IMR-90 (cell line): ENCODE results near the gene SIX2. TPM values are rescaled to one million over a fixed set of nuclear protein-coding genes. Genes with fewer than 3 reads are reported as not detected.

Source experiments
- ATAC-seq: fragments of 200-7000 bp; cut with Tn5 transposase; 2 replicates; pipeline ENCODE4 v1.9.1; 2020; ENCODE audit warnings: low read depth, mild to moderate bottlenecking, moderate library complexity
- BruUV-seq: library from RNA; stranded (reverse); fragments of 400-500 nt; replicated peaks from 2 replicates; lab custom pipeline; 2021; lab: Mats Ljungman, UMichigan
- CTCF ChIA-PET: fragments of 300-600 bp; formaldehyde crosslinking; extraction: SDS; loops from one replicate; lab custom pipeline; 2021; ENCODE audit warnings: antibody characterized with exemption; lab: Yijun Ruan, JAX
- POLR2A ChIA-PET: fragments of 300-600 bp; sonication (Branson Sonifier 250); formaldehyde crosslinking; loops from one replicate; lab custom pipeline; 2022; ENCODE audit warnings: antibody characterized with exemption; ENCODE audit not compliant: unreplicated experiment; lab: Charles Lee
- DNase-seq: peaks from one replicate; pipeline ENCODE4 v3.0.0; 2013
- H2AFZ ChIP-seq: replicated peaks from 2 replicates; pipeline ENCODE3; 2013; ENCODE audit warnings: low read length, mild to moderate bottlenecking; ENCODE audit not compliant: poor library complexity
- H2AK5ac ChIP-seq: 2 replicates; pipeline ENCODE4 v1.6.1; 2013; ENCODE audit warnings: low read depth, low read length, inconsistent platforms
- H2AK9ac ChIP-seq: replicated peaks from 2 replicates; pipeline ENCODE3; 2013; ENCODE audit warnings: mild to moderate bottlenecking, low read depth, low read length, moderate library complexity; ENCODE audit not compliant: poor library complexity
- H2BK120ac ChIP-seq: 2 replicates; pipeline ENCODE4 v1.6.1; 2013; ENCODE audit warnings: low read depth, low read length, inconsistent platforms
- H2BK15ac ChIP-seq: 3 replicates; pipeline ENCODE4 v1.6.1; 2013; ENCODE audit warnings: low read depth, low read length, inconsistent platforms
- H2BK20ac ChIP-seq: 2 replicates; pipeline ENCODE4 v1.6.1; 2013; ENCODE audit warnings: low read depth, mild to moderate bottlenecking, inconsistent platforms, low read length, moderate library complexity
- H2BK5ac ChIP-seq: 2 replicates; pipeline ENCODE4 v1.6.1; 2013; ENCODE audit warnings: mild to moderate bottlenecking, low read depth, low read length, inconsistent platforms; ENCODE audit not compliant: poor library complexity, severe bottlenecking
- H3K14ac ChIP-seq: replicated peaks from 2 replicates; pipeline ENCODE4 v1.6.1; 2013; ENCODE audit warnings: low read depth, low read length, inconsistent platforms
- H3K18ac ChIP-seq: 2 replicates; pipeline ENCODE4 v1.6.1; 2013; ENCODE audit warnings: low read depth, low read length, control low read depth
- H3K23ac ChIP-seq: 2 replicates; pipeline ENCODE4 v1.6.1; 2013; ENCODE audit warnings: low read depth, low read length, inconsistent platforms
- H3K27ac ChIP-seq: 2 replicates; pipeline ENCODE4 v1.5.1; 2013; ENCODE audit warnings: mild to moderate bottlenecking, control low read depth, low read length; ENCODE audit not compliant: insufficient read depth
- H3K27me3 ChIP-seq: 2 replicates; pipeline ENCODE4 v1.6.1; 2013; ENCODE audit warnings: low read length; ENCODE audit not compliant: control insufficient read depth, insufficient read depth
- H3K36me3 ChIP-seq: 2 replicates; pipeline ENCODE4 v1.6.1; 2013; ENCODE audit warnings: low read length, mixed read lengths; ENCODE audit not compliant: control insufficient read depth, insufficient read depth
- H3K4ac ChIP-seq: 2 replicates; pipeline ENCODE4 v1.6.1; 2013; ENCODE audit warnings: low read depth, low read length, inconsistent platforms
- H3K4me1 ChIP-seq: 2 replicates; pipeline ENCODE4 v1.6.1; 2013; ENCODE audit warnings: low read length, mixed read lengths; ENCODE audit not compliant: control insufficient read depth, insufficient read depth
- H3K4me2 ChIP-seq: 2 replicates; pipeline ENCODE4 v1.6.1; 2013; ENCODE audit warnings: low read depth, mild to moderate bottlenecking, control low read depth, low read length, moderate library complexity
- H3K4me3 ChIP-seq: 2 replicates; pipeline ENCODE4 v1.5.1; 2013; ENCODE audit warnings: low read depth, mild to moderate bottlenecking, control low read depth, low read length, moderate library complexity; ENCODE audit not compliant: insufficient read depth
- H3K56ac ChIP-seq: 2 replicates; pipeline ENCODE4 v1.6.1; 2013; ENCODE audit warnings: low read length, inconsistent platforms; ENCODE audit not compliant: insufficient read depth; ENCODE audit errors: extremely low read depth
- H3K79me1 ChIP-seq, 2 experiments: 2 replicates each; pipeline ENCODE4 v1.6.1; 2013; ENCODE audit warnings: low read length in 2 of 2, inconsistent platforms in 1 of 2, low read depth in 1 of 2
- H3K9ac ChIP-seq: 2 replicates; pipeline ENCODE4 v1.6.1; 2013; ENCODE audit warnings: low read depth, low read length, control low read depth
- H3K9me1 ChIP-seq: 2 replicates; pipeline ENCODE4 v1.6.1; 2013; ENCODE audit warnings: low read length, inconsistent platforms; ENCODE audit not compliant: insufficient read depth
- H3K9me3 ChIP-seq: 2 replicates; pipeline ENCODE4 v1.6.1; 2013; ENCODE audit warnings: low read length; ENCODE audit not compliant: control insufficient read depth, insufficient read depth
- H4K20me1 ChIP-seq: 2 replicates; pipeline ENCODE4 v1.6.1; 2013; ENCODE audit warnings: low read length, inconsistent platforms; ENCODE audit not compliant: insufficient read depth
- H4K5ac ChIP-seq: 2 replicates; pipeline ENCODE4 v1.6.1; 2013; ENCODE audit warnings: mild to moderate bottlenecking, low read depth, low read length, control low read depth
- H4K8ac ChIP-seq, 2 experiments: 2 replicates each; pipeline ENCODE4 v1.6.1; 2013; ENCODE audit warnings: low read depth in 2 of 2, low read length in 2 of 2, control low read depth in 1 of 2, inconsistent platforms in 1 of 2
- H4K91ac ChIP-seq: 2 replicates; pipeline ENCODE4 v1.6.1; 2013; ENCODE audit warnings: low read depth, low read length, inconsistent platforms; ENCODE audit not compliant: insufficient read depth
- BHLHE40 ChIP-seq: fragments of 150-350 bp; IDR thresholded peaks from 2 replicates; pipeline ENCODE4 v1.6.1; 2016; ENCODE audit warnings: mild to moderate bottlenecking, low read depth, low read length
- CEBPB ChIP-seq: IDR thresholded peaks from 2 replicates; pipeline ENCODE4 v1.6.1; 2012; ENCODE audit warnings: low read depth, low read length, improper control_type of control experiment
- CTCF ChIP-seq: conservative IDR thresholded peaks from 2 replicates; pipeline ENCODE4 v1.5.1; 2012; ENCODE audit warnings: mild to moderate bottlenecking, low read depth, low read length, improper control_type of control experiment
- MAFK ChIP-seq: IDR thresholded peaks from 2 replicates; pipeline ENCODE4 v1.6.1; 2012; ENCODE audit warnings: low read depth, low read length, improper control_type of control experiment
- RAD21 ChIP-seq: IDR thresholded peaks from 2 replicates; pipeline ENCODE4 v1.6.1; 2012; ENCODE audit warnings: low read length, improper control_type of control experiment
- WGBS, 2 experiments: methylation state at CpG; one replicate each; pipeline versions ENCODE4 v1.1.5 to v1.1.7; 2013; ENCODE audit warnings: missing lambda C conversion rate in 2 of 2; ENCODE audit not compliant: insufficient read length in 1 of 2; ENCODE audit errors: extremely low coverage in 2 of 2; 5-methylcytosine and 5-hydroxymethylcytosine counted together
- dilution Hi-C: fragments of 300-500 bp; cut with HindIII; formaldehyde crosslinking; loops from one replicate; pipeline ENCODE4 v1.14.3; 2018; ENCODE audit warnings: low sequenced_read_pairs; ENCODE audit not compliant: unreplicated experiment
- in situ Hi-C: fragments of 300-500 bp; cut with MboI; formaldehyde crosslinking; loops from 3 replicates; pipeline ENCODE4 v1.14.3; 2019; ENCODE audit warnings: low sequenced_read_pairs, inconsistent platforms, mixed read lengths
- intact Hi-C: fragments of 100-400 bp; cut with micrococcal nuclease; formaldehyde crosslinking; loops from 2 replicates; pipeline ENCODE4 v1.10.0; 2022
- polyA plus RNA-seq, 3 experiments: library from polyadenylated mRNA; depleted of rRNA; stranded (reverse); fragments of >200 nt; gene quantifications; 2 replicates each; pipeline ENCODE4 v1.2.3, GENCODE V29; 2012; ENCODE audit warnings: low replicate concordance in 1 of 3
- total RNA-seq: library from RNA; depleted of rRNA; stranded (reverse); fragments of >200 nt; gene quantifications from 2 replicates; pipeline ENCODE4 v1.2.3, GENCODE V29; 2012

SIX2 gene
- total and polyA plus RNA-seq, 2 of the 4 experiments (the other 2 are of a cell fraction), result not detected

DNA sequence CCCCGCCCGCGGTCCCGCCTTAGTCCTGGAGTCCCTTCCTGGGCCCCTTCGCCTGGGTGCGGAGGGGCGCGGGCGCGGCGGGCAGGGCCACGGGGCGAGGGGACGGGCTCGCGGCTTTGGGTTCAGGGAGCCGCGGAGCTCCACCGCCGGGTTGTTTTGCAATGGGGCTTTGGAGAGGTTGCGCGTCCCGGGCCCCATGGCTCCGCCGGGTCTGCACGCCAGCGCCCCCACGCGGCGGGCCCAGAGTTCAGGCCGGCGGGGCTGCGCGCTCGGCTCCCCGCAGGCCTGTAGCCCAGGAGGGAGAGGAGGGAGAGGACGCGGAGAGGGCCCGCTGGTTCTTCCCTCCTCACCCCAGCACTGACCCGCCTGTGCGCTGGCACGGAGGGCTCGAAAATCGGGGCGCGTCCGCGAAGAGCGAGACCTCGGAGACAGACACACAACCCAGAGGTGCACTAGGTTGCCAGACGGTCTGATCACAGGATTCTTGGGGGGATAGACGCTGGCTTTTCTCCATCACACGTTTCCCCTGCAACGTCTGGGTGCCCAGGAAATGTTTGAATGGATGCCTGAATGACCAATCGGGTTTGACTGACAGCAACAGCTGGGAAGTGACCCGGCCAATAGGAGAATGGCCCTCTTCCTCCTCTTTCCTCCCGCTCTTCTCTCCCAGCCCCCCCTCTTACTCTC is 4.9 kb upstream of the SIX2 start:
- DNase-seq (no peak), ATAC-seq (no peak)
- WGBS, 2 experiments, result 0% methylated on average over 3 of the region's 57 CpGs; no CpG with 5 or more reads in 1 of the 2 experiments
- POLR2A ChIA-PET, result no interaction called here
- no peak overlapping the region for H2BK5ac ChIP-seq
- no peak overlapping the region for H2AK5ac ChIP-seq
- H3K27ac ChIP-seq, result no peak overlapping the region
- no peak for TF ChIP-seq BHLHE40
- peak; percentile 17; the same call in 1 of the 2 replicates for TF ChIP-seq CEBPB
- no peak for TF ChIP-seq RAD21
- TF ChIP-seq MAFK, result no peak
- TF ChIP-seq CTCF, result peak; percentile 44
- H3K79me1 ChIP-seq, result no peaks in the 10 kb centered on the region
- no peak overlapping the region for H3K14ac ChIP-seq
- peaks cover 11% of the 10 kb centered on the region for H3K9me3 ChIP-seq
- no peak overlapping the region for H2AK9ac ChIP-seq
- H3K4me2 ChIP-seq, result no peak overlapping the region
- no TSS peak for BruUV-seq
- no peak overlapping the region for H3K4ac ChIP-seq
- intact Hi-C loops, result no loop called here
- H3K4me1 ChIP-seq, result peaks cover 3% of the 10 kb centered on the region; the same call in 1 of the 2 replicates
- H2BK15ac ChIP-seq, result no peak overlapping the region
- H2BK20ac ChIP-seq, result no peak overlapping the region
- peak overlapping the region; percentile 57 for H2AFZ ChIP-seq
- no peaks in the 10 kb centered on the region for H3K9me1 ChIP-seq
- peaks cover 92% of the 10 kb centered on the region for H3K27me3 ChIP-seq
- no peak overlapping the region for H3K4me3 ChIP-seq
- no peak overlapping the region for H3K23ac ChIP-seq
- no peak overlapping the region for H3K56ac ChIP-seq
- no peak overlapping the region for H4K91ac ChIP-seq
- CTCF ChIA-PET, result no interaction called here
- H2BK120ac ChIP-seq, result no peak overlapping the region
- H4K20me1 ChIP-seq, result no peaks in the 10 kb centered on the region
- no peak overlapping the region for H4K8ac ChIP-seq
- H3K36me3 ChIP-seq, result no peaks in the 10 kb centered on the region
- no peak overlapping the region for H4K5ac ChIP-seq
- no peak overlapping the region for H3K9ac ChIP-seq
- in situ Hi-C loops, result no loop called here
- dilution Hi-C loops, result no loop called here
- H3K18ac ChIP-seq, result no peak overlapping the region
